Natural killer cell (primary cell): ENCODE data around the gene MACROH2A1. TPM values are rescaled to one million over a fixed set of nuclear protein-coding genes. Genes with fewer than 3 reads are reported as not detected.
A peak's percentile ranks its signal among the peaks of the same experiment; 100 is the strongest.

Experiments used
- ATAC-seq, 3 donors: fragments of 150-1000 bp in 2 of 3; fragments of 200-7000 bp in 1 of 3; cut with Tn5 transposase; 1 replicate in 1 of 3; 2 replicates in 2 of 3; pipeline ENCODE4 v1.10.0; 2021; ENCODE audit warnings: mild to moderate bottlenecking in 2 of 3, moderate library complexity in 2 of 3
- DNase-seq, 2 donors: peaks; one replicate each; pipeline versions ENCODE4 v3.0.0 to v3.0.0-alpha.2; 2013 to 2021; ENCODE audit warnings: mixed read lengths in 1 of 2
- H3K27ac ChIP-seq: one replicate; pipeline ENCODE4 v1.5.1; 2013; ENCODE audit warnings: mild to moderate bottlenecking, low read length
- H3K27me3 ChIP-seq: one replicate; pipeline ENCODE4 v1.6.1; 2013; ENCODE audit warnings: low read length; ENCODE audit not compliant: control insufficient read depth, insufficient read depth
- H3K36me3 ChIP-seq: one replicate; pipeline ENCODE4 v1.6.1; 2013; ENCODE audit warnings: low read length; ENCODE audit not compliant: control insufficient read depth, insufficient read depth
- H3K4me1 ChIP-seq: one replicate; pipeline ENCODE4 v1.6.1; 2013; ENCODE audit warnings: low read length; ENCODE audit not compliant: control insufficient read depth, insufficient read depth
- H3K4me3 ChIP-seq: one replicate; pipeline ENCODE4 v1.5.1; 2013; ENCODE audit warnings: low read length
- H3K9me3 ChIP-seq: one replicate; pipeline ENCODE4 v1.6.1; 2013; ENCODE audit warnings: low read length; ENCODE audit not compliant: control insufficient read depth, insufficient read depth
- H3K27ac Mint-ChIP-seq, 2 donors: one replicate each; pipeline ENCODE4 v1.8.0; 2022; ENCODE audit warnings: mild to moderate bottlenecking in 2 of 2, mixed read lengths in 2 of 2, moderate library complexity in 1 of 2
- H3K27me3 Mint-ChIP-seq, 2 donors: one replicate each; pipeline ENCODE4 v1.8.0; 2022; ENCODE audit warnings: low read depth in 2 of 2, mixed read lengths in 2 of 2
- H3K36me3 Mint-ChIP-seq: one replicate; pipeline ENCODE4 v1.8.0; 2022; ENCODE audit warnings: mixed read lengths
- H3K4me1 Mint-ChIP-seq, 2 donors: one replicate each; pipeline ENCODE4 v1.8.0; 2022; ENCODE audit warnings: mixed read lengths in 2 of 2
- H3K4me3 Mint-ChIP-seq: one replicate; pipeline ENCODE4 v1.8.0; 2022; ENCODE audit warnings: mild to moderate bottlenecking, moderate library complexity, mixed read lengths
- H3K9me3 Mint-ChIP-seq, 2 donors: one replicate each; pipeline ENCODE4 v1.8.0; 2022; ENCODE audit warnings: mixed read lengths in 2 of 2
- WGBS: methylation state at CpG from one replicate; pipeline ENCODE4 v1.1.7; 2013; ENCODE audit warnings: missing lambda C conversion rate; ENCODE audit not compliant: insufficient coverage; 5-methylcytosine and 5-hydroxymethylcytosine counted together
- intact Hi-C: fragments of 100-400 bp; cut with micrococcal nuclease; formaldehyde crosslinking; loops from one replicate; pipeline ENCODE4 v1.14.2; 2022
- total RNA-seq, 4 donors: library from RNA; stranded (reverse); fragments of 120-200 nt in 1 of 4; gene quantifications; one replicate each; pipeline versions ENCODE4 v1.2.3 to v1.2.4, GENCODE V29; 2013 to 2022
- TF ChIP-seq, protein P1 (sequence below): fragments of 200-600 bp; IDR thresholded peaks from one replicate; pipeline ENCODE4 v1.8.0; 2022; ENCODE audit warnings: antibody characterized with exemption

MACROH2A1 gene
- total RNA-seq, 3 donors from 2014 or later (not counting 1 experiment from before 2014, with no cell fraction given), result 139 to 160 (median 139) TPM

DNA sequence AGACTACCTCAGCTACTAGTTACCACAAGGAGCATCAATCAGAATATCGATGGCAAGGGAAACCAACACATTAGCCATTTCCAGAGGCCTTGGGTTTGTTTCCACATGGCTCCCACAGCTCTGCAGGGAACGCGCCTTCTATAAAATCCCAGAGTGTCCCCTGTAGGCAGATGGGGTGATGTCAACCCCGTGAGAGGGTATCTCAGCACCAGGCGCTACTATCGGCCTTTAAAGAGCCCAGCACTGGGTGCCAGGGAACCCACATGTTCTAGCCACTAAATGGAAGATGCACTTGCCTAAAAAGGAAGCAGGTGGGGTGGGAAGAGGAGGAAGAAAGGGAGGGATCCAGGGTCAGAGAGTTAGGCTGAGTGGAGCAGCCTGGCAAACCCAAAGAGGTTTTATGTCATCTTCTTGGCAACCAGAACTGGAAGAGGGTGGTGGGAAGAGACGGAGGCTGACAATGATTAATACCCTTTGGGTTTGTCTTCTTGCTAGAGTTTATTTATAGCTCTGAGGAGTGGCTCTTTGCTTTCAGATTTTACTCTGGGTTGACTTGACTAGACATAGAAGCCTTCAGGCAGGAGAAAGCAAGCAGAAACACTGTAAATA lies 19.9 kb downstream of the MACROH2A1 start:
- H3K27ac Mint-ChIP-seq, result peak overlapping the region in 1 of 2 donors; percentile 35
- DNase-seq (no peak), ATAC-seq (no peak)
- no peaks in the 10 kb centered on the region for H3K9me3 ChIP-seq
- WGBS, result 83% methylated on average over 7 of the region's 7 CpGs
- H3K9me3 Mint-ChIP-seq, result no peaks in the 10 kb centered on the region
- H3K4me1 ChIP-seq, result peaks cover 6% of the 10 kb centered on the region
- H3K27me3 Mint-ChIP-seq, result no peaks in the 10 kb centered on the region
- intact Hi-C loops, result loop anchor here (5.0 kb wide), 1 partner anchor 48 kb away; no protein-coding TSS in a partner anchor
- no peak overlapping the region for H3K4me3 ChIP-seq
- TF ChIP-seq, protein P1, sequence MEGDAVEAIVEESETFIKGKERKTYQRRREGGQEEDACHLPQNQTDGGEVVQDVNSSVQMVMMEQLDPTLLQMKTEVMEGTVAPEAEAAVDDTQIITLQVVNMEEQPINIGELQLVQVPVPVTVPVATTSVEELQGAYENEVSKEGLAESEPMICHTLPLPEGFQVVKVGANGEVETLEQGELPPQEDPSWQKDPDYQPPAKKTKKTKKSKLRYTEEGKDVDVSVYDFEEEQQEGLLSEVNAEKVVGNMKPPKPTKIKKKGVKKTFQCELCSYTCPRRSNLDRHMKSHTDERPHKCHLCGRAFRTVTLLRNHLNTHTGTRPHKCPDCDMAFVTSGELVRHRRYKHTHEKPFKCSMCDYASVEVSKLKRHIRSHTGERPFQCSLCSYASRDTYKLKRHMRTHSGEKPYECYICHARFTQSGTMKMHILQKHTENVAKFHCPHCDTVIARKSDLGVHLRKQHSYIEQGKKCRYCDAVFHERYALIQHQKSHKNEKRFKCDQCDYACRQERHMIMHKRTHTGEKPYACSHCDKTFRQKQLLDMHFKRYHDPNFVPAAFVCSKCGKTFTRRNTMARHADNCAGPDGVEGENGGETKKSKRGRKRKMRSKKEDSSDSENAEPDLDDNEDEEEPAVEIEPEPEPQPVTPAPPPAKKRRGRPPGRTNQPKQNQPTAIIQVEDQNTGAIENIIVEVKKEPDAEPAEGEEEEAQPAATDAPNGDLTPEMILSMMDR, result no peak
- peaks cover 53 to 71% of the 10 kb centered on the region in 2 donors for H3K4me1 Mint-ChIP-seq
- no peaks in the 10 kb centered on the region for H3K27me3 ChIP-seq
- no peak overlapping the region for H3K4me3 Mint-ChIP-seq
- H3K36me3 ChIP-seq, result peaks cover 62% of the 10 kb centered on the region
- H3K27ac ChIP-seq, result no peak overlapping the region
- peaks cover 7% of the 10 kb centered on the region for H3K36me3 Mint-ChIP-seq

DNA sequence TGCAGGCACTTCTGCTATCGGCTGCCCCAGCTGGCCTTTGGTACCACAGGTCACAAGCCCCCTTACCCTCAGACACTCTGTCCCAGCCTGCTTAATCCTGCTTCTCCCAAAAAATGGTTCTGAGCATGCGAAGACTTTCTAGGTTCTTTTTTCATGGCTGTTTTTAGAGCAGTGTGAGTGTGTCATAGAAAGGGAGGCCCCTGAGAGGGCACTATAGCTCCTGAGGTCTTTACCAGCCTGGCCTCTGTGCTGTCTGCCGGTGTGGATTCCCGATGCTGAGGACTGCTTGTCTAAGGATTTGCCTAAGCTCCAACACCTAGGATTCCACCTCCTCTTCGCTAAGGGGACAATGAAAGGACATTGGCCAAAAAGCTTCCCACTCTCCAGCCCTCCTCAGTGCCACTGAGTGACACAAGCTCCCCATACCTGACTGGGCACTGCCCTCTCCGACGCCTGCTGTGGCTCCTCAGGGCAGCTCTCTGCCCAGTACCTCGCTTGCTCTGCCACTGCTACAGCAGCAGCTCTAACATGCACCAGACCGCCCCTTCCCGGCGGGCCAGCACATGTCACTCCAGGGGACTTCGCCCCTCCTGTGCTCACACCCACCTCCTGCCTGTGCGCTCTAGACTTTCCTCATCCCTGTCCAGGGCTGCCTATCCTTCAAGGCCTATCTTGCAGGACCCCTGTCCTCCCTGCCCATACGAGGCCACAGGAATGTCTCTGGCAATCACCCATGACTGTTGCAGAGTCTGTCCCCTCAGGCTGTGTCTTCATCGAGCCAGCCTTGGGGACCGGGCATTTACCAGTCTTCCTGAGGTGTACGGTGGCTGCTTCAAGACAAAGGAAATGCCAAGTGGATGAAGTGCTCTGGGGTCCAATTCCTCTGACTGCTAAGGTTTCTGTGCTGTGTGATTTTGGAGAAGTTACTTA lies 21.0 kb downstream of the MACROH2A1 start:
- DNase-seq (no peak), ATAC-seq (peak in 1 of 3 donors; percentile 44)
- 66% methylated on average over 17 of the region's 17 CpGs for WGBS
- H3K4me1 Mint-ChIP-seq, result peaks cover 60 to 82% of the 10 kb centered on the region in 2 donors
- H3K9me3 ChIP-seq, result no peaks in the 10 kb centered on the region
- no peak overlapping the region for H3K4me3 Mint-ChIP-seq
- H3K27ac Mint-ChIP-seq, result peak overlapping the region in 1 of 2 donors; percentile 59
- peaks cover 7% of the 10 kb centered on the region for H3K36me3 Mint-ChIP-seq
- TF ChIP-seq, protein P1, result no peak
- no peak overlapping the region for H3K27ac ChIP-seq
- no peak overlapping the region for H3K4me3 ChIP-seq
- peaks cover 13% of the 10 kb centered on the region for H3K4me1 ChIP-seq
- intact Hi-C loops, result loop anchor here (5.0 kb wide), 1 partner anchor 49 kb away; no protein-coding TSS in a partner anchor
- H3K36me3 ChIP-seq, result peaks cover 56% of the 10 kb centered on the region
- H3K27me3 ChIP-seq, result no peaks in the 10 kb centered on the region
- H3K9me3 Mint-ChIP-seq, result no peaks in the 10 kb centered on the region
- H3K27me3 Mint-ChIP-seq, result no peaks in the 10 kb centered on the region

DNA sequence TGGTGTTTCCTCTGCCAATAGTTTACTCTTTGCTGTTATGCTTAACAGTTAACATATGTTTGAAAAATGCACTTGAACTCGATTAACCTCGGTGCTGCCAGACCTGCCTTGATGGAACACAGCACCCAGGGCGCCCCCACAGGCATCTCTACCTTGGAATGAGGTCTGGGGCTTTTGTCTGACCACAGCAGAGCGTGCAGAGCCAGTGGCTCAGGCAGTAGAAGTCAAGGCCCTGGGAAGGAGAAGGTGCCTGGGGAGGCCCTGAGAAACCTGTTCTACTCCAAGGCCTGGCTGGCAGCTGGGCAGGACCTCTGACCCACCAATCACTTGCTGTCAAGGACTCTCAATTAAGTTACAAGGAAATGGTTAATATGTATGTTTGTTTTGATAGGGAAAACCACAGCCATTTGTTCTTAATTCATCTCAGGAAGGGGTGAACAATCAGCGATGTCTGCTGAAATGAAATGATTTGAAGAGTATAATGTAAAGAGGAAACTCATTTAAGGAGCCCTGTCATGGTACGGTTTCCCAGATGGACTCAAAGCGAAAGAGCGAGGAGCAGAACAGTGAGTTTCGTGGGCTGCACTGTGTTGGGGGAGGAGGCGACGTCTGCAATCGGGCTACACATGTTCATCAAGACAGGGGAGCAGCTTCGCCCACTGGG lies 21.9 kb downstream of the MACROH2A1 start:
- intact Hi-C loops, result loop anchor here (5.0 kb wide), 1 partner anchor 50 kb away; no protein-coding TSS in a partner anchor
- Mint-ChIP-seq H3K4me1 (peaks cover 51 to 81% of the 10 kb centered on the region in 2 donors), H3K9me3 (no peaks in the 10 kb centered on the region), H3K36me3 (peaks cover under 1% of the 10 kb centered on the region), H3K27ac (peak overlapping the region in 1 of 2 donors; percentile 59), H3K4me3 (no peak overlapping the region), H3K27me3 (no peaks in the 10 kb centered on the region)
- Histone ChIP-seq H3K9me3 (no peaks in the 10 kb centered on the region), H3K27ac (no peak overlapping the region), H3K27me3 (no peaks in the 10 kb centered on the region), H3K4me3 (no peak overlapping the region), H3K36me3 (peaks cover 50% of the 10 kb centered on the region), H3K4me1 (peaks cover 21% of the 10 kb centered on the region)
- DNase-seq (no peak), ATAC-seq (no peak)
- TF ChIP-seq, protein P1, result no peak
- whole genome bisulfite sequencing, result 39% methylated on average over 13 of the region's 13 CpGs
